LHCN-M2 (cell line): ENCODE measurements around the gene SH3BP5. TPM values are rescaled to one million over a fixed set of nuclear protein-coding genes. Genes with fewer than 3 reads are reported as not detected.

Experiments used
- DNase-seq: peaks from one replicate; pipeline ENCODE4 v3.0.0-alpha.2; 2012; ENCODE audit warnings: low read depth
- total RNA-seq: library from RNA; depleted of rRNA; stranded (reverse); fragments of >200 nt; gene quantifications from 2 replicates; pipeline ENCODE4 v1.2.3, GENCODE V29; 2014

Gene SH3BP5
- total RNA-seq, 1 experiment from 2014 or later: 8.4 TPM

DNA sequence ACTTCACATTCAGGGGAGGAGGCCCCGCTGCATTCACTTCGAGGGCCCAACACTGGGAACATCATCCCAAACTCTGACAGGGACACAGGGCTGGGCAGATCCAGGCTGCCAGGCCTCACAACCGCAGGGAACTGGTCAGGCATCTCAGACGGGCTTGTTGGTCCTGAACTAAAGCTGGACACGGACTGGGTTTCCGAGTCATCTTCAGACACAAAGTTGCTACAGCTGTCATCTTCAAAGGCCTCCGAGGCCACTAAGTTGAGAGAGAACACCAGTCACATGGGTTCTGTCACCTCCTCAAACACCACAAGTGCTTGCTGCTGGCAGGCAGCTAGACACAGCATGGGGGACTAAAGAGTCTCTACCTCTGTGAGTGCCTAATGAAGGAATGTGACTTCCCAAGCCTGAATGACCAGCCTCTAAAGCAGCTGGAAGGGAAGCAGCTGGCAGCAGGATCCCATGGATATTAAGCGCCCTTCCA, 75.5 kb downstream of the SH3BP5 start:
- peak; percentile 48 for DNase-seq

DNA sequence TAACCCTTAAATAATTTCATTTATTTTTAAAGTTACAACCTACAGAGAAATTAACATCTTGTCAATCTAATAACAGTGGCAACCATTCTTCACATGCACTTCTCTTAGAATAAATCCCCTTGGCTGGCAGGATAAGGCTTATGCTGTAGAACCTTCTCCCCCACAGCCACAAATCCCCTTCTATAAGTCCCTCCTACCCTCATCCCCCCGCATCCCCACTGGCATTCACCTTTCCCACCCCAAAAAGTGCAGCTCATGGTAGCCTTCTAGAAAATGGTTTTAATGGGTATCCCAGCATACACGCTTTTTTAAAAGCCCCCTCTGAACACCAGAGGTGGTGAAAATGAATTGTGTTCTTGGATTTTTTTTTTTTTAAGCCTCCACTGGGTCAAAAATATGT, 77.2 kb downstream of the SH3BP5 start:
- DNase-seq: no peak

GRCh38 chr3:15253023-15253697, 79.2 kb downstream of the SH3BP5 start:
- no peak for DNase-seq

DNA sequence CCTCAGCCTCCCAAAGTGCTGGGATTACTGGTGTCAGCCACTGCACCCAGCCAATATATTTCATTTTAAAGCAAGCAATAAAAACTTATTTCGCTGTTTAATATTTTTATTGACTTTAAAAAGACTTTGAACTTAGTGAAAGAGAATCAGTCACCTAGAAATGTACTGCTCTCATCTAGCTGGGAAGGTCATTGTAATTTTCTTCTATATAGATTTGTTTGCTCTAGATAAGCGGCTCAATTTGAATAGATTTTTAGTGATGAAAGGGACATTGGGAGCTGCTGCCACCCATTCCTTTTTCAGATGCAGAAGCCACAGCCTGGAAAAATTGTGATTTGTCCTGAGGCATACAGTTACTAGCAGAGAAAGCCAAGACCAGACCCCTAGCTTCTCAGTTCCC, 86.2 kb downstream of the SH3BP5 start:
- no peak for DNase-seq

DNA sequence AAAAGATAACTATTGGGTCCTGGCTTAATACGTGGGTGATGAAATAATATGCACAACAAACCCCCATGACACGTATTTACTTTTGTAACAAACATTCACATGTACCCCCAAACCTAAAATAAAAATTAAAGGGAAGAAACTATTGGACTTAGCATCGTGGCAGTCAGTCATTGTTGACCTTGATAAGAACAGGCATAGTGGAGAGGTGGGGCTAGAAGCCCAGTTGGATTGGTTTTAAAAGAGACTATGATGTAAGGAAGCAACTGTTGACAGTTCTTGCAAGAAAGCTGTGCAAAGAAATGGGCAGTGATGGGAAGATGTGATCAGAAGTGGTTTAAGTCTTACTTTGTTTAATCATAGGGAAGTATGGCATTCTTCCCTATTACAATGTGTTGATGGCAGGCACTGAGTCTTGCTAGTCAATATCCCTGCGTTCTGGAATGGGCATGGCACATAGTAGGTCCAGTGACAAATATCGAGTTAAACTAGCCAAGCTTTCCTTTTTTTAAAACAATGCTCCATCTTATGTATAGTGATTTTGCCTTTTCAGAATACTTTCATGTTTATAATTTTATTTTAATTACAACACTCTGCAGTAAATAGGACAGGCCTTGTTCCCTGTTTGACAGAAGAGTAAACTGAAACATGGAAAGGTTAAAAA, 88.4 kb downstream of the SH3BP5 start:
- DNase-seq: peak; percentile 3

DNA sequence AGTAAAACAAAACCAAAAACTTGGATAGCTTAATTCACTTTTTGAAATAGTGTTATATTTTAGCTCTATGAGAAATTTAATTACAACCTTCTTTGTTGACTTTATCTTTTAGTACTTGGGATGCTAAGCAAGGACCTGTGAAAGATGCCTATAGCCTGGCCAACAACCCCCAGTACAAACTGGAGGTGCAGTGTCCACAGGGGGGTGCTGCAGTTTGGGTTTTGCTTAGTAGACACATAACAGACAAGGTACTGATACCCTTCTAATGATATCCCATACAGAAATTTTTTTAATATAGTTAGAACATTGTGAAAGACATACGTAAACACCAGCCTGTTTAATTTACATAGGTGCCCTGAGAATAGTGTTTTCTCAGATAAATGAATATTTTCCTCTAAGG, 91.0 kb downstream of the SH3BP5 start:
- no peak for DNase-seq

- DNase-seq: no peak
Measured at GRCh38 chr3:15229262-15229661, 103.1 kb downstream of the SH3BP5 start.

GRCh38 chr3:15228147-15228546, 104.2 kb downstream of the SH3BP5 start:
- DNase-seq: no peak

DNA sequence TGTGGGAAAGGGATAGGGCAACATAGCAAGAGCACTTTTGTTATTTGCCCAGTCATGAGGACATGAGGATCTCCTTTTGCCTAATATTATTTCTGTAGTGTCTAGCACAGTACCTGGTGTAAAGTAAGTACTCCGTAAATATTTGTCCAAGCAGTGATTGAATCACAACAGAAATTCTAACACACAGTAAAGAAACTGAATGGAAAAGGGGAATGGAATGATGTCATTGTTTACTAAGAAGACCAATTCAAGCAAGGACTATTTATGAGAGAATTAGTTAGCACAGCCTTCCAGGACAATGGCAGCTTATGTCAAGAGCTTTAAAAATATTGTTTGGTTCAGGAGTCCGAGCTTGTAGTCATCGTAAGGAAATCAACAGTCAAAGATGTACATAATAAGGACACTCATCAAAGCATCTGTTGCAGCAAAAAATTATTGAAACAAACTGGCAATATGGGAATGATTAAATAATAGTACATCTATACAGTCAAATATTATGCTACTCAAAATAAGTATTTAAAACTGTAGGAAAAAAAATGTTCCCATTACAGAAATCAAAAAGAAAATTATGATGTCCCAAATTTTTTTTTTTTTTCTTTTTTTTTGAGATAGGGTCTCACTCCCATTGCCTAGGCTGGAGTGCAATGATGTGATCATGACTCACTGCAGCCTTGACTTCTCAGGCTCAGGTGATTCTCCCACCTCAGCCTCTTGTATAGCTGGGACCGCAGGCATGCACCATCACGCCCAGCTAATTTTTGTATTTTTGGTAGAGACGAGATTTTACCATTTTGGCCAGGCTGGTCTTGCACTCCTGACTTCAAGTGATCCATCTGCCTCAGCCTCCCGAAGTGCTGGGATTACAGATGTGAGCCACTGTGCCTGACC, 108.5 kb downstream of the SH3BP5 start:
- no peak for DNase-seq

DNA sequence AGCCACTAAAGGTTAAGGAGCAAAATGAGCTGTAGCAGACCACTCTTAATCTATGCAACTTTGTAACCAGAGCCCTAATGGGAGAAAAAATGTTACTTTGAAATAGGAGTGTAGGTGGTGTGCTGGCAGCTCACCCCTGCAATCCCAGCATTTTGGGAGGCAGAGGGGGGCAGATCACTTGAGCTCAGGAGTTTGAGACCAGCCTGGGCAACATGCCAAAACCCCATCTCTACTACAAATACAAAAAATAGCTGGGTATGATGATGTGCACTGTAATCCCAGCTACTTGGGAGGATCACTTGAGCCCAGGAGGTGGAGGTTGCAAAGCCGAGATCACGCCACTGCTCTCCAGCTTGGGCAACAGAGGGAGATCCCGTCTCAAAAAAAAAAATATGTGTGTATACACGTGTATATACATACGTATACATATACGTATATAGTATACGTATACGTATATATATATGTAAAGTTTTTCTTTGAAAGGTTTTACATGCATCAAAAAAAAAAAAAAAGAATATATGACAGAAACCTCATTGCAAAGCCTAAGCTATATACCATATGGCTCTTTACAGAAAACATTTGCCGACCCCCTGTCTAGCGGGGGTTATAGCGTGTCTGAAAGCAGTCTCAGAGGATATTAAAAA, 110.7 kb downstream of the SH3BP5 start:
- DNase-seq: no peak

DNA sequence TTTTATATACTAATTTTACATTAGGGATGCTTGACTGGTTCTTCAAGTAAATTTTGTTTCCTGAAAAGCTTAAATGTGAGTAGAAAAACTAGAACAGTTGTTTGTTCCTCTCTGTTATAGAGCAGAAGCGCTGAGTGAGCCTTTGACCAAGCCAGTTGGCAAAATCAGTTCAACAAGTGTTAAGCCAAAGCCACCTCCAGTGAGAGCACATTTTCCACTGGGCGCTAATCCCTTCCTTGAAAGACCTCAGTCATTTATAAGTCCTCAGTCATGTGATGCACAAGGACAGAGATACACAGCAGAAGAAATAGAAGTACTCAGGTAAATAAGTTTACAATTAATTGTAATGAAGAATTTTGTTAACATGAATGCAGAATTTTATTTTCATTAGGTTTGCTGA, 111.7 kb downstream of the SH3BP5 start:
- no peak for DNase-seq

DNA sequence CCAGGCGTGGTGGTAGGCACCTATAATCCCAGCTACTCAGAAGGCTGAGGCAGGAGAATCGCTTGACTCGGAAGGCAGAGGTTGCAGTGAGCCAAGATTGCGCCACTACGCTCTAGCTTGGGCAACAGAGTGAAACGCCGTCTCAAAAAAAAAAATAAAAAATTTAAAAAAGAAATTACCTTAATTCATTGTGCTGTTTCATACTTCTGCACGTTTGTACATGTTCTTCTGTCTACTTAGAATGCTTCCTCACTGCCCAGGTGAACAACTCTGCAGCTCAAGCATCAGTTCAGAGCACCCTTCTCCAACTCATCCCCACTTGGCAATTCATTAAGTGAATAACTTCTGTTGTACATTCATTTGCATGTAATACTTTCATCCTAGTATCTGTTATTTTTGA, 112.3 kb downstream of the SH3BP5 start:
- no peak for DNase-seq

DNA sequence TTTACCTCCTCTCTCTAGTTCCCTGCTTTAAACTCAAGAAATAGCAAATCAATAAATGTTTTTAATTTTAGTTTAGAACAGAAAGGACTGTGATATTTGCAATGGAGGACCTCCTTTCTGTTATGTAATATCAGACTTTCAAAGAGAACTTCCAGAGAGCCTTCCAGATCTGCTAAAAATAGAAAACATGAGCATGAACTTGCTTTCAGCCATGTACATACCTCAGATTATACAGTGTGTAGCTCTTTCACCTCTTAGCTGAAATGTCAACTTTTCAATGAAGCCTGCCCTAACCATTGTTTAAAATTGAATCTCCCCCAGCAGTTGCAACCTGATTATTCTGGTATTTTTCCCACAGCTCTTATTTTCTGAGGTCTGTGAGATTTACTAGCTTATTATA, 113.7 kb downstream of the SH3BP5 start:
- no peak for DNase-seq

DNA sequence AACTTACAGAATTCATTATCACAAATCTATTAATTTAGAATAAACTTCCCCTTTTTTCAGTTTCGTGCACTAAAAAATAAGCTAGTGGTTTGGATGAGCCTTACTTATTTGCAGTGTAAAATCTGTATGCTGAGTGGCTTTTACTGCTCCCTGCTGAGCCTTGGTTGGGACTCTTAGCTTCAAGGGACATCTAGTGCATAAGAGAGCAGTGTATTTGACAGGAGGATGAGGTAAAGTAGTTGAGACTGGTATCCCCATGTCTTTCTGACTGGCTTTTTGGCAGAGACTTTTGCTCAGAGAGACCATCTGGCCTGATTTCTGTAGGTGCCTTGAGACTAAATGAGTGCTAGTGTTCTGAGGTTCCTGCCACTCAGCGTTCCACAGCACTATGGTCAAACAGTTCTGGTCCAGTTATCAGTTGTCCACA, 114.5 kb downstream of the SH3BP5 start:
- DNase-seq: no peak

DNA sequence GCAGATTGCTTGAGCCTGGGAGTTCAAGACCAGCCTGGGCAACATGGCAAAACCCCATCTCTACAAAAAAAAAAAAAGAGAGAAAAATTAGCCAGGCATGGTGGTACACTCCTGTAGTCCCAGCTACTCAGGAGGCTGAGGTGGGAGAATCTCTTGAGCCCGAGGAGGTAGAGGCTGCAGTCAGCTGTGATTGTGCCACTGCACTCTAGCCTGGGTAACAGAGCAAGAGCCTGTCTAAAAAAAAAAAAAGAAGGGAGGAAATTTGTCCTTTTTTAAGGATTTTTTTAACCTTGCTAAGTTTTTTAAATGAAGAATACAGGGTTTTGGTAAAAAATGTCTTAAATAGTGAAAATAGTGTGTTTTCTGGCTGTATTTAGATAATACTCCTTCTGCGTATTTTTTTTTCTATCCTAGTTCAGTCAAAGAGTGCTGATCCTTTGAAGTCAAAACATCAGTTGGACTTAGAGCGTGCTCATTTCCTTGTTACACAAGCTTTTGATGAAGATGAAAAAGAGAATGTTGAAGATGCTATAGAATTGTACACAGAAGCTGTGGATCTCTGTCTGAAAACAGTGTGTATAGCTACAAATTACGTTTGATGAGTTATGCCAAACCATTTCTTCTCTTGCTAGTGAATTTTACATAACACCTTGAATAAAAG, 115.2 kb downstream of the SH3BP5 start:
- DNase-seq: no peak

- no peak for DNase-seq
Measured at GRCh38 chr3:15216501-15216900, 115.9 kb downstream of the SH3BP5 start.

DNA sequence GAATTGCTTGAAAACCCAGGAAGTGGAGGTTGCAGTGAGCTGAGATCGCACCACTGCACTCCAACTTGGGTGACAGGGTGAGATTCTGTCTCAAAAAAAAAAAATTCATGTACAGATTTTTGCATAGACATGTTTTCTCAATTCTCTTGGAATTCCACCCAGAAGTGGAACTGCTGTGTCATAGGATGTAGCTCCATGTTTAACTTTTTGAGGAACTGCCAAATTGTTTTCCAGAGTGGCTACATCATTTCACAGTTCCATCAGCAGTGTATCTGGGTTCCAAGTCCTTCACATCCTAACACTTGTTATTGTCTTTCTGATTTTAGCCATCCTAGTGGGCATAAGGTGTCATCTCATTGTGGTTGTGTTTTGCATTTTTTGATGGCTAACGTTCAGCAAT, 116.4 kb downstream of the SH3BP5 start:
- DNase-seq: peak; percentile 7

GRCh38 chr3:15214758-15215157, 117.6 kb downstream of the SH3BP5 start:
- DNase-seq: no peak

- DNase-seq: no peak
Measured at GRCh38 chr3:15211937-15212336, 120.4 kb downstream of the SH3BP5 start.

- no peak for DNase-seq
Measured at GRCh38 chr3:15207836-15208504, 124.4 kb downstream of the SH3BP5 start.
